IPS-18c (cell line): ENCODE results near the gene RASL12.
"Not testable (repeated sequence)": the region's sequence is repeated elsewhere in the genome, so short reads cannot be mapped to it uniquely, and the experiment has no call there.

Experiments used
- H3K4me3 ChIP-seq: 2 replicates; pipeline ENCODE4 v1.7.0; 2013; ENCODE audit warnings: low read depth, mild to moderate bottlenecking, low read length, moderate library complexity; ENCODE audit not compliant: insufficient read depth
- H3K9me3 ChIP-seq: one replicate; pipeline ENCODE4 v1.6.1; 2013; ENCODE audit warnings: mild to moderate bottlenecking, low read length, moderate library complexity; ENCODE audit not compliant: control insufficient read depth, insufficient read depth

RASL12 gene

GRCh38 chr15:65050270-65050669, 17.5 kb downstream of the RASL12 start:
- Histone ChIP-seq H3K9me3 (no peaks in the 10 kb centered on the region), H3K4me3 (no peak overlapping the region)

GRCh38 chr15:65049418-65049840, 18.4 kb downstream of the RASL12 start:
- Histone ChIP-seq H3K4me3 (peak overlapping the region; percentile 37), H3K9me3 (no peaks in the 10 kb centered on the region)

DNA sequence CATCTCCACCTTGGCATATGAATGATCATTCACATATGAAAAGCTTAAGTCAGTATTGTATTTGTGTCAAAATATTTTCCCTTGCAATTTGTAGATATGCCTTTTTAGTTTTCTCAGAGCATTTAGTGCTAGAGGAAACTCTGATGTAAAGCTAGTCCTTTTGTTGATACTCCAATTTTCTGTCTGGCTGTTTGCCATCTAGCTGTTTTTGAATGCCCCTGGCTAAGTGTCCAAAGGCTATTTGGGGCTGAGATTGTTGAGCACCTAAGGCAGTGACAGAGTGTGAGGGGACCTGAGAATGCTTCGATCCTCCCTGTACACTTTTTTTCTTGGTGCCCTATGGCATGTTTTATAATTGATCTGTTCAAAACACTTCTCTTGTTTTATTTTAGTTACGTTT, 19.6 kb downstream of the RASL12 start:
- no peak overlapping the region for H3K4me3 ChIP-seq
- H3K9me3 ChIP-seq = no peaks in the 10 kb centered on the region

DNA sequence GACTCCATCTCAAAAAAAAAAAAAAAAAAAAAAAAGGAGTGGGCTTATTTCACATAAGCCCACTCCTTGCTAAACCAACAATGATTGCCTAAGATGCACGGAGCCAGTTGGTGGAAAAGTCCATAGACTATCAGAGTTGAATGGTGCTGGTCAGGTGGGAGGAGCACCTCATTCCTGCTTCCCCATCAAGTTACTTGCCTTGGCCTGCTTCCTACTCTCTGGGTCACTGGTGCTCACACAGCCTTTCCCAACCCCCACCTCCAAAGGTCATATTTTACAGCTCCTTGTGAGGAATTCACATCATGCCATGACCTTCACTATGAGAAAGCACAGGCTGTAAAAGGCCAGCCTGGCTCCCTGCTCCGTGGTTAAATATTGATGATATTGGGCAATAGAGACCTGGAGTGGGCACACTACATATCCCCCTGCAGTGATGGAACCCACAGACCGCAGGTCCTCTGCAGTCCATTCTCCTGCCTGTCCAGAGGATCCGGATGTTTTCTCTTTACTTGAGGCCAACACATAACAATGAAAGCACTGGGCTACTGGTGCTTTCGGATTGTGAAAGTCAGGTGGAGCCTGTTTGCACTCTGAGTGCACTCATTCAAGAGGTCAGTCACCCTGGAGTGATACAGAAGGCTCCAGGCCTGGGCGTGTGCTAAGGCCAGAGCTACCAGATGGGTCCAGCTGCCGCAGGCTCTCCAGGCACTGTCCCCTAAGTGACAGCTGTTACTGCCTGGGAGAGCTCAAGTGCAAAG, 22.9 kb downstream of the RASL12 start, which contains the start of gene SLC51B:
SLC51B (plus strand) TSS at position 664 of the 758 bp plus-strand sequence. CDS start 4,618 bp downstream, outside the sequence.
- H3K9me3 ChIP-seq = no peaks in the 10 kb centered on the region
- H3K4me3 ChIP-seq = no peak within 1 kb of the TSS

DNA sequence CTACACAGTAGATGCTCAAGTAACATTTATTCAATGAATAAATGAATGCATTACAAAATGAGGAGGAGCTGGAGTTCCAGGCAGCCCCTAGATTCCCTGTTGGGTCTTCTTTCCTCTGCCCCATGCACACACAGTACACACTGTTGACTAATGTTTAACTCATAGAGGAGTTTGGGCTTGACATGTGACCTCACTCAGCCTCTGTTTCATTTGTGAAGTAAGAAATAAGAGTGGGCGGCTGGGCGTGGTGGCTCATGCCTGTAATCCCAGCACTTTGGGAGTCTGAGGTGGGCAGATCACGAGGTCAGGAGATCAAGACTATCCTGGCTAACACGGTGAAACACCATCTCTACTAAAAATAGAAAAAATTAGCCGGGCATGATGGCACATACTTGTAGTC, 23.6 kb downstream of the RASL12 start:
- H3K9me3 ChIP-seq, H3K4me3 ChIP-seq: not testable (repeated sequence)

- no peaks in the 10 kb centered on the region for H3K9me3 ChIP-seq
- H3K4me3 ChIP-seq = no peak overlapping the region
Observed at GRCh38 chr15:65042776-65043327, 24.9 kb downstream of the RASL12 start.

GRCh38 chr15:65041787-65042186, 26.0 kb downstream of the RASL12 start:
- Histone ChIP-seq H3K9me3 (no peaks in the 10 kb centered on the region), H3K4me3 (no peak overlapping the region)

GRCh38 chr15:65040461-65040860, 27.3 kb downstream of the RASL12 start:
- H3K4me3 ChIP-seq = no peak overlapping the region
- no peaks in the 10 kb centered on the region for H3K9me3 ChIP-seq

DNA sequence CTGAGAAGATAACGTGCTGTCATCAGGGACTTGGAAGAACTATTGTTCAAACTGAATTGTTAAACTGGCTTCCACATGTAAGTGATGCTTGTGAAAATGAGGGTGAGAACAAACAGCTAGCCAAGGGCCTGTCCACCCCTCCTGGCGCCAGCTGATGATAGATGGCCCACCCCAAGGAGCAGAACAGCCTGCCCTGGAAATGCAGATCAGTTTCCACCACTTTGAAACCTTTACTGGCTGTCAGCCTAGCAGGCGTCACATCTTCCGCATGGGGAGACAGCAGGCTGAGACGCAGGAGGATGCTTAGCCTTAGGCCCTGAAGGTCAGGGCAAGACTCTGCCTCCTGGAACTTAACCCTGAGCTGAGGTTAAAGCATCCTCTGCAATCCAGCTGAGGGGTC, 29.0 kb downstream of the RASL12 start:
- Histone ChIP-seq H3K4me3 (no peak overlapping the region), H3K9me3 (no peaks in the 10 kb centered on the region)

GRCh38 chr15:65038428-65038827, 29.4 kb downstream of the RASL12 start:
- Histone ChIP-seq H3K4me3 (no peak overlapping the region), H3K9me3 (no peaks in the 10 kb centered on the region)

- Histone ChIP-seq H3K9me3 (no peaks in the 10 kb centered on the region), H3K4me3 (no peak overlapping the region)
Observed at GRCh38 chr15:65037309-65037708, 30.5 kb downstream of the RASL12 start.

- no peak overlapping the region for H3K4me3 ChIP-seq
Observed at GRCh38 chr15:65034719-65035118, 33.1 kb downstream of the RASL12 start.

GRCh38 chr15:65033659-65034269, 34.0 kb downstream of the RASL12 start:
- H3K4me3 ChIP-seq = no peak overlapping the region

More at GRCh38 chr15:65034719-65035118, 33.1 kb downstream of the RASL12 start:
- no peaks in the 10 kb centered on the region for H3K9me3 ChIP-seq

DNA sequence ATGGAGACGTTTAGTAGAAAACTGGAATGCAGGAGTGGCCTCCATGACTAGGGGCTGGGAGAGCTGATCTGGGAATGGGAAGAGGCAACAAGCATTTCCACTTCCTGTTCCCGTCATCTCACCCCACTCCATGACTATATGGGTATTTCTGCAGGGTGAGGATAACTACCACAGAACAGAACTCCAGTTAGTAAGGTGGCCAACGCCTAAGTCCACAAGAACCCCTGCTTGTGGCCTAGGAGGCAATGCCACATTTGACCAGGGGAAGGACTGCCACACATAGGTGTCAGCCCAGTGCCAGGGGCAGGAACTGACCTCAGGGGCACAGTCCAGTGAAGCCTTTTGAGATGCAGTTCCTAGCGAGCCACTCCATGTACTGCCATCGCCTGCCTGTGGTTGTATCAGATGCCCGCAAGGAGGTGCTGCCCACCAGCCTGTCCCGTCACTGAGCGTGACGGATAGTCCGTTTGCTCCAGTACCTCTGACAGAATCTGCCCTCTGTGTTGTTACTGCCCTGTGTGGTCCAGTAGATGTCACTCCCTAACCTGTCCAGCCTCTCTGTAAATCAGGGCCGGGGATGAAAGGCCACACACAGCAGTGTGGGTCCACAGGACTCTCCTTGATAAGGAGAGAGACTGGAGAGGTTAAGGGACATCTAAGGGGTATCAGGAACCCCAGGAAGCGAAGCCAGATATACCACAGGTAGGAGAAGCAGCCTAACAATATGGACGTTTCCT, 34.8 kb downstream of the RASL12 start:
- Histone ChIP-seq H3K9me3 (peaks cover 2% of the 10 kb centered on the region), H3K4me3 (no peak overlapping the region)

More at GRCh38 chr15:65033659-65034269, 34.0 kb downstream of the RASL12 start:
- peaks cover 2% of the 10 kb centered on the region for H3K9me3 ChIP-seq

DNA sequence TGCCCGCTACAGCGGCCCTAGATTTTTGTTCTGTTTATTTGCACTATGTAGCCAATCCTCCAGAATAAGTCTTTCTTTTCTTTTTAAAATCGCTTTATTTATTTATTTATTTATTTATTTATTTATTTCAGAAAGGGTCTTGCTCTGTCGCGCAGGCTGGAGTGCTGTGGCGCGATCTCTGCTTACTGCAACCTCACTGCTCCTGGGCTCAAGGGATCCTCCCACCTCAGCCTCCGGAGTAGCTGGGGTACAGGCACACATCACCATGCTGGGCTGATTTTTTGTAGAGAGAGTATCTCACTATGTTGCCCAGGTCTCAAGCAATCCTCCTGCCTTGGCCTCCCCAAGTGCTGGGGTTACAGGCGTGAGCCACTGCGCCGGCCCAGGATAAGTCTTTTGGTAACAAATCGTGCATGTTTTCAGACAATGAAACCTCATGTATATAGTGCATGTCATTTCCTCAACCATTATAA, 38.0 kb downstream of the RASL12 start:
- H3K9me3 ChIP-seq = peaks cover 2% of the 10 kb centered on the region
- H3K4me3 ChIP-seq = no peak overlapping the region

DNA sequence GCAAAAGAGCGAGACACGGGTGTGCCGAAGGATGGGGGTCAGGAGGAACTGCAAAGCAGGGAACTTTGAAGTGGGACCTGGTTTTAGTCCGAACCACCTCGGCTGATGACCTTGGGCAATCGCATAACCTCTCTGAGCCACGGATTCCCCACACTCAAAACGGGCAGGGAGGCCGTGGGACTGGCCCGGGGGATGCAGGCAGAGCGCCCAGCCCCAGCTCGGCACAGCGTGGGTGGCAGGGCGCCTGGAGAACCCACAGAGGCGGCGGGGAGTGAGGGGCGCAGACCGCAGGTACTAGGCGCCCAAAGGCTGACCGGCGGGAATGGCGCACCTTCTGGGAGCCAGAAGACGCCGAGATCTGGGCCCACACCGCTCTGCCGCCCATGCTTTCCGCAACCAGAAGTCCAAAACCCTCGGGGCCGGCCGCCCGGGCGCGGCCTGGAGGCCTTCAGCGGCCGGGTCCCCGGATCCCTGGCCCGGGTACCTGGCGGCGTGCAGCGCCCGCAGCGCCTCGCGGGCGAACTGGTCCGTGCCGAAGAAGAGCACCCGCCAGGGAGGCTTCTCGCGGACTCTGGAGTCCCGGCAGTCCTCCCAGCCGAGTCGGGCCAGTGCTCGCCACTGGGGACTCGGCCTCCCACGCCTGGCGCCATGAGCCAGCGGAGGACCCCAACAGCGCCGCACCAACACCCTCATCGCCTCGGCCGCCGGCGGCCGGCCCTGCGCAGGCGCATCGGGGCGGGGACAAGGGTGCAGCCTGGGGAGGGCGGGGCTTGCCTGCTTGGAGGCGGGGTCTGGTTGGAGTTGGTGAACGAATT, 38.7 kb downstream of the RASL12 start, which contains the start of gene MTFMT:
MTFMT (minus strand) TSS at position 719 of the 815 bp plus-strand sequence; CDS start at position 693, 26 bp downstream.
- Histone ChIP-seq H3K4me3 (peak within 1 kb of the TSS; percentile 98), H3K9me3 (peaks cover 2% of the 10 kb centered on the region)
